ENCODE measurements around the gene LRBA. TPM values are rescaled to one million over a fixed set of nuclear protein-coding genes. Genes with fewer than 3 reads are reported as not detected.

The LRBA gene
- total RNA-seq, 3 donors from 2014 or later (not counting 1 experiment from before 2014, with no cell fraction given) = 72.1 to 87.6 (median 83.1) TPM

- 100% methylated on average over 4 of the region's 5 CpGs for WGBS (ENCODE audit: insufficient coverage)
- Histone ChIP-seq H3K36me3 (ENCODE audit: control insufficient read depth, insufficient read depth, low read length) (peaks cover 2% of the 10 kb centered on the region), H3K9me3 (ENCODE audit: control insufficient read depth, insufficient read depth, low read length) (no peaks in the 10 kb centered on the region), H3K27me3 (ENCODE audit: control insufficient read depth, insufficient read depth, low read length) (no peaks in the 10 kb centered on the region), H3K4me1 (ENCODE audit: control insufficient read depth, insufficient read depth, low read length) (peaks cover 8% of the 10 kb centered on the region), H3K27ac (ENCODE audit: low read length) (no peak overlapping the region), H3K4me3 (ENCODE audit: low read length) (no peak overlapping the region)
- Mint-ChIP-seq H3K27ac (no peak overlapping the region), H3K4me1 (peaks cover 24 to 44% of the 10 kb centered on the region in 2 donors), H3K4me3 (no peak overlapping the region), H3K9me3 (no peaks in the 10 kb centered on the region), H3K36me3 (no peaks in the 10 kb centered on the region), H3K27me3 (ENCODE audit: low read depth in 2 of 2) (no peaks in the 10 kb centered on the region)
- TF ChIP-seq, protein P1, sequence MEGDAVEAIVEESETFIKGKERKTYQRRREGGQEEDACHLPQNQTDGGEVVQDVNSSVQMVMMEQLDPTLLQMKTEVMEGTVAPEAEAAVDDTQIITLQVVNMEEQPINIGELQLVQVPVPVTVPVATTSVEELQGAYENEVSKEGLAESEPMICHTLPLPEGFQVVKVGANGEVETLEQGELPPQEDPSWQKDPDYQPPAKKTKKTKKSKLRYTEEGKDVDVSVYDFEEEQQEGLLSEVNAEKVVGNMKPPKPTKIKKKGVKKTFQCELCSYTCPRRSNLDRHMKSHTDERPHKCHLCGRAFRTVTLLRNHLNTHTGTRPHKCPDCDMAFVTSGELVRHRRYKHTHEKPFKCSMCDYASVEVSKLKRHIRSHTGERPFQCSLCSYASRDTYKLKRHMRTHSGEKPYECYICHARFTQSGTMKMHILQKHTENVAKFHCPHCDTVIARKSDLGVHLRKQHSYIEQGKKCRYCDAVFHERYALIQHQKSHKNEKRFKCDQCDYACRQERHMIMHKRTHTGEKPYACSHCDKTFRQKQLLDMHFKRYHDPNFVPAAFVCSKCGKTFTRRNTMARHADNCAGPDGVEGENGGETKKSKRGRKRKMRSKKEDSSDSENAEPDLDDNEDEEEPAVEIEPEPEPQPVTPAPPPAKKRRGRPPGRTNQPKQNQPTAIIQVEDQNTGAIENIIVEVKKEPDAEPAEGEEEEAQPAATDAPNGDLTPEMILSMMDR (IDR thresholded peaks at IDR 0.05) = no peak
- no peak for ATAC-seq
- DNase-seq = no peak
- intact Hi-C loops (cut with micrococcal nuclease) = no loop called here
Measured at GRCh38 chr4:151004222-151004621, 10.9 kb downstream of the LRBA start.

- intact Hi-C loops (cut with micrococcal nuclease) = no loop called here
- TF ChIP-seq, protein P1 (IDR thresholded peaks at IDR 0.05) = no peak
- Histone ChIP-seq H3K4me3 (ENCODE audit: low read length) (no peak overlapping the region), H3K27ac (ENCODE audit: low read length) (no peak overlapping the region), H3K9me3 (ENCODE audit: control insufficient read depth, insufficient read depth, low read length) (no peaks in the 10 kb centered on the region), H3K27me3 (ENCODE audit: control insufficient read depth, insufficient read depth, low read length) (no peaks in the 10 kb centered on the region), H3K36me3 (ENCODE audit: control insufficient read depth, insufficient read depth, low read length) (no peaks in the 10 kb centered on the region), H3K4me1 (ENCODE audit: control insufficient read depth, insufficient read depth, low read length) (peaks cover 8% of the 10 kb centered on the region)
- H3K4me3 Mint-ChIP-seq = no peak overlapping the region
- WGBS (ENCODE audit: insufficient coverage) = 97% methylated on average over 7 of the region's 7 CpGs
- no peak for DNase-seq
- H3K27ac Mint-ChIP-seq = no peak overlapping the region
- no peaks in the 10 kb centered on the region for H3K9me3 Mint-ChIP-seq
- peaks cover 34 to 46% of the 10 kb centered on the region in 2 donors for H3K4me1 Mint-ChIP-seq
- no peaks in the 10 kb centered on the region for H3K36me3 Mint-ChIP-seq
- ATAC-seq = no peak
- H3K27me3 Mint-ChIP-seq (ENCODE audit: low read depth in 2 of 2) = no peaks in the 10 kb centered on the region
Measured at GRCh38 chr4:151000747-151001429, 14.2 kb downstream of the LRBA start.

DNA sequence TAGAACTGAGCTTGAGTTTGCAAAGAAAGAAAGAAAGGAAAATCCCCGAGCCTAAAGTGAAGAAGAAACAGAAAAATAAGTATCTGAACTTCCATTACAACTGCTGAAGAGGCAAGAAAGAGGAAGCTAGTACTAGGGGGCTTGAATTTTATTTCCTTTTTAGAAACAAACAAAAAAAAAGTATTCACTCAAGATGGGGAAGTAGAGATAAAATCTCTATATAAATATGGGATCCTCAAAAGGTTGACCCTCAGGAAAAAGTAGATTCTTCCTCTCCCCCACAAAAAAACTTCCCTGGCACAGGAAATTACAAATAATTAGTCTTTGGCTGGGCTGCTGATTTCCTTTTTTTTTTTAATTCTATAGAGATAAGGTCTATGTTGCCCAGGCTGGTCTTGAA, 16.0 kb downstream of the LRBA start:
- no peaks in the 10 kb centered on the region for H3K36me3 Mint-ChIP-seq
- ATAC-seq (no peak), DNase-seq (no peak)
- TF ChIP-seq, protein P1 (IDR thresholded peaks at IDR 0.05) = no peak
- Histone ChIP-seq H3K9me3 (ENCODE audit: control insufficient read depth, insufficient read depth, low read length) (no peaks in the 10 kb centered on the region), H3K36me3 (ENCODE audit: control insufficient read depth, insufficient read depth, low read length) (no peaks in the 10 kb centered on the region), H3K4me3 (ENCODE audit: low read length) (no peak overlapping the region), H3K27ac (ENCODE audit: low read length) (no peak overlapping the region), H3K27me3 (ENCODE audit: control insufficient read depth, insufficient read depth, low read length) (no peaks in the 10 kb centered on the region), H3K4me1 (ENCODE audit: control insufficient read depth, insufficient read depth, low read length) (peaks cover 8% of the 10 kb centered on the region)
- H3K9me3 Mint-ChIP-seq = no peaks in the 10 kb centered on the region
- H3K27ac Mint-ChIP-seq = no peak overlapping the region
- H3K4me3 Mint-ChIP-seq = no peak overlapping the region
- no CpG with 5 or more reads among the region's 1 CpG for WGBS (ENCODE audit: insufficient coverage)
- intact Hi-C loops (cut with micrococcal nuclease) = no loop called here
- H3K4me1 Mint-ChIP-seq = peaks cover 46 to 54% of the 10 kb centered on the region in 2 donors
- H3K27me3 Mint-ChIP-seq (ENCODE audit: low read depth in 2 of 2) = no peaks in the 10 kb centered on the region

DNA sequence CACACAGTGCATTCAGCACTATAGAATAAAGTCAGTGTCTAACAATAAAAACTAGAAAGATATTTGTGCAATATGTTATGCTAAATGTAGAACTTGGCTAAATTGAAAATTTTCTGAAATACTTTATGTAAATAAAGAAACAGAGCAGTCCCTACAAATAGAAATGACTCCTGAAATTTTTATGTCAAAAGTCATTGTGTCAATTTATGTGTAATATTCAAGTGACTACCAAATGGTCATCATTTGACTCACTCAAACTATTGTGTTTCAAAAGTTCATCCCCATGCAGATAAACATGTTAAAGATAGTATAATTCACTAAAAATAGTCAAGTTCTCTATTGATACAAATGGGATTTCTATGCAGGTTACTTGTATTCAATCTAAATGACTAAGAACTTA, 17.9 kb downstream of the LRBA start:
- no peaks in the 10 kb centered on the region for H3K9me3 ChIP-seq (ENCODE audit: control insufficient read depth, insufficient read depth, low read length)
- no peaks in the 10 kb centered on the region for H3K36me3 Mint-ChIP-seq
- no peak overlapping the region for H3K4me3 ChIP-seq (ENCODE audit: low read length)
- peaks cover 46 to 53% of the 10 kb centered on the region in 2 donors for H3K4me1 Mint-ChIP-seq
- H3K36me3 ChIP-seq (ENCODE audit: control insufficient read depth, insufficient read depth, low read length) = no peaks in the 10 kb centered on the region
- DNase-seq (no peak), ATAC-seq (no peak)
- TF ChIP-seq, protein P1 (IDR thresholded peaks at IDR 0.05) = no peak
- no peaks in the 10 kb centered on the region for H3K27me3 Mint-ChIP-seq (ENCODE audit: low read depth in 2 of 2)
- intact Hi-C loops (cut with micrococcal nuclease) = no loop called here
- H3K9me3 Mint-ChIP-seq = no peaks in the 10 kb centered on the region
- H3K27ac Mint-ChIP-seq = no peak overlapping the region
- H3K27me3 ChIP-seq (ENCODE audit: control insufficient read depth, insufficient read depth, low read length) = no peaks in the 10 kb centered on the region
- H3K4me3 Mint-ChIP-seq = no peak overlapping the region
- peaks cover 8% of the 10 kb centered on the region for H3K4me1 ChIP-seq (ENCODE audit: control insufficient read depth, insufficient read depth, low read length)
- no peak overlapping the region for H3K27ac ChIP-seq (ENCODE audit: low read length)

Measured in natural killer cell (primary cell).